ENCODE results near the gene PACS2.

GRCh38 chr14:105383083-105383730, 68.7 kb downstream of the PACS2 start:
- TF ChIP-seq, protein P1, sequence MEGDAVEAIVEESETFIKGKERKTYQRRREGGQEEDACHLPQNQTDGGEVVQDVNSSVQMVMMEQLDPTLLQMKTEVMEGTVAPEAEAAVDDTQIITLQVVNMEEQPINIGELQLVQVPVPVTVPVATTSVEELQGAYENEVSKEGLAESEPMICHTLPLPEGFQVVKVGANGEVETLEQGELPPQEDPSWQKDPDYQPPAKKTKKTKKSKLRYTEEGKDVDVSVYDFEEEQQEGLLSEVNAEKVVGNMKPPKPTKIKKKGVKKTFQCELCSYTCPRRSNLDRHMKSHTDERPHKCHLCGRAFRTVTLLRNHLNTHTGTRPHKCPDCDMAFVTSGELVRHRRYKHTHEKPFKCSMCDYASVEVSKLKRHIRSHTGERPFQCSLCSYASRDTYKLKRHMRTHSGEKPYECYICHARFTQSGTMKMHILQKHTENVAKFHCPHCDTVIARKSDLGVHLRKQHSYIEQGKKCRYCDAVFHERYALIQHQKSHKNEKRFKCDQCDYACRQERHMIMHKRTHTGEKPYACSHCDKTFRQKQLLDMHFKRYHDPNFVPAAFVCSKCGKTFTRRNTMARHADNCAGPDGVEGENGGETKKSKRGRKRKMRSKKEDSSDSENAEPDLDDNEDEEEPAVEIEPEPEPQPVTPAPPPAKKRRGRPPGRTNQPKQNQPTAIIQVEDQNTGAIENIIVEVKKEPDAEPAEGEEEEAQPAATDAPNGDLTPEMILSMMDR (IDR thresholded peaks at IDR 0.05), result no peak
- TF ChIP-seq POLR2A (IDR thresholded peaks at IDR 0.05), result no peak

All from testis (tissue), 2 donors.